ENCODE data around the gene MRPS34.

Gene MRPS34

DNA sequence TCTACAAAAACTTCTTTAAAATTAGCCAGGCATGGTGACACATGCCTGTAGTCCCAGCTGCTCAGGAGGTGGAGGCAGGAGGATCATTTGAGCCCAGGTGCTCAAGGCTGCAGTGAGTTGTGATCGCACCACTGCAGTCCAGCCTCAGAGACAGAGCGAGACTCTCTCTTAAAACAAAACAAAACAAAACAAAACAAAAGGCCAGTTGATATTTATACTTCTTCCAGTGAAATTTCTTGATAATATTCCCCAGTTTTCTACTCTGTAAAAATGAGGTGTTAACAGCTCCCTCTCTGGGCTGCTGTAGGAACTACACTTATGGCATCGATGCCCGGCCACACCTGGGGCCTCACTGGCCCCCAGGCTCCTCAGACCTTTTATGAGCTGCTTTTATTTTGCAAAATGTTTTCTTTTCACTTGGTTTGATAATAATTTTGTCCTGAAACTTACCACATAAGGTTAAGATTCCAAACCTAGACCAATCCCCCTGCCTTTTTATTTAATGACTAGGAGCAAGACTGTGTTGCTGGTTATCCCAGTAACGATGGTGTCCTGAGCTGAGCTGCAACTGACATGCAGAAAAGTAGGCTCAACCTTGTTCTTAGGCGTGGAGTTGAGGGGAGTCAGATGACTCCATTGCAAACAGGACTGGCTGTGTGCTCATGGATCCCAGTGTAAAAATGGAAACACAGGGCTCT is 49.3 kb downstream of the MRPS34 start:
- peak; percentile 52 for DNase-seq

Measured in inflammatory macrophage treated with lipopolysaccharide for 4 hours (primary cell).